Measurements from ENCODE around the gene SHKBP1. TPM values are rescaled to one million over a fixed set of nuclear protein-coding genes. Genes with fewer than 3 reads are reported as not detected.

The SHKBP1 gene
- total and polyA plus RNA-seq, 2 donors (not counting 1 experiment from before 2014, with no cell fraction given): 179 to 227 TPM

GRCh38 chr19:40638327-40638726, 61.7 kb downstream of the SHKBP1 start:
- no CpG with 5 or more reads among the region's 1 CpG for WGBS (ENCODE audit: insufficient coverage)
- Histone ChIP-seq H2AFZ (ENCODE audit: insufficient read depth, low read depth, low read length, poor library complexity, severe bottlenecking) (no peak overlapping the region), H3K36me3 (replicated peaks in 1 of 2; ENCODE audit: control extremely low read depth in 1 of 2, control insufficient read depth in 1 of 2, extremely low read depth in 1 of 2, insufficient read depth in 2 of 2, low read length in 1 of 2) (no peaks in the 10 kb centered on the region), H3K79me2 (ENCODE audit: control insufficient read depth, insufficient read depth, low read length) (no peaks in the 10 kb centered on the region), H4K20me1 (ENCODE audit: control insufficient read depth, insufficient read depth, low read length, poor library complexity, severe bottlenecking) (no peaks in the 10 kb centered on the region), H3K27ac (ENCODE audit: low read length in 2 of 2) (no peak overlapping the region), H3K9ac (ENCODE audit: low read length) (no peak overlapping the region), H3K4me2 (replicated peaks; ENCODE audit: low read depth, low read length, poor library complexity, severe bottlenecking) (no peak overlapping the region), H3K27me3 (replicated peaks in 1 of 4; ENCODE audit: control extremely low read depth in 1 of 4, control insufficient read depth in 3 of 4, insufficient read depth in 4 of 4, low read length in 3 of 4) (peaks cover 0 to 13% (median 0%) of the 10 kb centered on the region in 4 experiments), H3K4me3 (ENCODE audit: control extremely low read depth in 1 of 5, extremely low read depth in 1 of 5, insufficient read depth in 1 of 5, low read depth in 2 of 5, low read length in 4 of 5) (no peak overlapping the region), H3K4me1 (ENCODE audit: control insufficient read depth in 2 of 2, insufficient read depth in 2 of 2, low read length in 2 of 2) (peaks cover 5 to 13% of the 10 kb centered on the region in 2 donors), H3K9me3 (ENCODE audit: control extremely low read depth in 1 of 3, control insufficient read depth in 2 of 3, insufficient read depth in 1 of 3, low read length in 2 of 3) (no peaks in the 10 kb centered on the region)
- H3K4me3 Mint-ChIP-seq: no peak overlapping the region
- POLR2A ChIA-PET: interaction anchor here (0.6 to 0.7 kb wide), 2 partner anchors 439 to 758 kb away, joined by 4 to 8 read pairs; no protein-coding TSS in a partner anchor
- DNase-seq (no peak), ATAC-seq (ENCODE audit: low read depth) (no peak)
- CTCF ChIA-PET: interaction anchor here (0.7 to 6.7 kb wide), 6 partner anchors 9 to 500 kb away, joined by 3 to 84 read pairs (median 3); partner anchors contain the start of gene LTBP4
- H3K9me3 Mint-ChIP-seq (ENCODE audit: insufficient read depth): no peaks in the 10 kb centered on the region
- H3K27ac Mint-ChIP-seq: no peak overlapping the region
- intact Hi-C loops (cut with micrococcal nuclease): no loop called here
- H3K27me3 Mint-ChIP-seq: peaks cover 10% of the 10 kb centered on the region
- peaks cover 13% of the 10 kb centered on the region for H3K4me1 Mint-ChIP-seq
- no peak for TF ChIP-seq CTCF (IDR thresholded peaks at IDR 0.05)
- TF ChIP-seq EZH2 (IDR thresholded peaks at IDR 0.05; ENCODE audit: borderline replicate concordance, insufficient read depth, low read depth, low read length, poor library complexity, severe bottlenecking): no peak

- WGBS (ENCODE audit: insufficient coverage): 96% methylated on average over 6 of the region's 6 CpGs
- CTCF ChIA-PET: no interaction called here
These were observed 62.9 kb downstream of the SHKBP1 start for GRCh38 chr19:40639638-40639982.

More at GRCh38 chr19:40639638-40639982, 62.9 kb downstream of the SHKBP1 start:
- Histone ChIP-seq H3K36me3 (replicated peaks in 1 of 2; ENCODE audit: control extremely low read depth in 1 of 2, control insufficient read depth in 1 of 2, extremely low read depth in 1 of 2, insufficient read depth in 2 of 2, low read length in 1 of 2) (no peaks in the 10 kb centered on the region), H2AFZ (ENCODE audit: insufficient read depth, low read depth, low read length, poor library complexity, severe bottlenecking) (no peak overlapping the region), H3K9ac (ENCODE audit: low read length) (no peak overlapping the region), H4K20me1 (ENCODE audit: control insufficient read depth, insufficient read depth, low read length, poor library complexity, severe bottlenecking) (no peaks in the 10 kb centered on the region), H3K4me3 (ENCODE audit: control extremely low read depth in 1 of 5, extremely low read depth in 1 of 5, insufficient read depth in 1 of 5, low read depth in 2 of 5, low read length in 4 of 5) (no peak overlapping the region), H3K4me1 (ENCODE audit: control insufficient read depth in 2 of 2, insufficient read depth in 2 of 2, low read length in 2 of 2) (peaks cover 5 to 8% of the 10 kb centered on the region in 2 donors), H3K27me3 (replicated peaks in 1 of 4; ENCODE audit: control extremely low read depth in 1 of 4, control insufficient read depth in 3 of 4, insufficient read depth in 4 of 4, low read length in 3 of 4) (peaks cover 0 to 9% (median 0%) of the 10 kb centered on the region in 4 experiments), H3K27ac (ENCODE audit: low read length in 2 of 2) (no peak overlapping the region), H3K79me2 (ENCODE audit: control insufficient read depth, insufficient read depth, low read length) (no peaks in the 10 kb centered on the region), H3K9me3 (ENCODE audit: control extremely low read depth in 1 of 3, control insufficient read depth in 2 of 3, insufficient read depth in 1 of 3, low read length in 2 of 3) (no peaks in the 10 kb centered on the region), H3K4me2 (replicated peaks; ENCODE audit: low read depth, low read length, poor library complexity, severe bottlenecking) (no peak overlapping the region)
- Mint-ChIP-seq H3K4me3 (no peak overlapping the region), H3K27me3 (peaks cover 7% of the 10 kb centered on the region), H3K4me1 (peaks cover 9% of the 10 kb centered on the region), H3K27ac (no peak overlapping the region), H3K9me3 (ENCODE audit: insufficient read depth) (no peaks in the 10 kb centered on the region)
- TF ChIP-seq CTCF (IDR thresholded peaks at IDR 0.05) (no peak), EZH2 (IDR thresholded peaks at IDR 0.05; ENCODE audit: borderline replicate concordance, insufficient read depth, low read depth, low read length, poor library complexity, severe bottlenecking) (no peak)
- no peak for ATAC-seq (ENCODE audit: low read depth)
- intact Hi-C loops (cut with micrococcal nuclease): no loop called here
- no peak for DNase-seq
- POLR2A ChIA-PET: no interaction called here
